Measurements from ENCODE around the gene DPY19L1.
"Not testable (repeated sequence)": the region's sequence is repeated elsewhere in the genome, so short reads cannot be mapped to it uniquely, and the experiment has no call there.

The DPY19L1 gene

GRCh38 chr7:34985155-34985554, 52.1 kb downstream of the DPY19L1 start:
- DNase-seq = not testable (repeated sequence)

- not testable (repeated sequence) for DNase-seq
Observed at GRCh38 chr7:34984140-34984539, 53.1 kb downstream of the DPY19L1 start.

GRCh38 chr7:34982371-34983019, 54.8 kb downstream of the DPY19L1 start:
- DNase-seq = no peak

- not testable (repeated sequence) for DNase-seq
Observed at GRCh38 chr7:34979124-34979523, 58.2 kb downstream of the DPY19L1 start.

- no peak for DNase-seq
Observed at GRCh38 chr7:34973400-34973760, 63.9 kb downstream of the DPY19L1 start.

GRCh38 chr7:34972739-34973399, 64.4 kb downstream of the DPY19L1 start:
- not testable (repeated sequence) for DNase-seq

GRCh38 chr7:34967818-34968217, 69.5 kb downstream of the DPY19L1 start:
- DNase-seq = not testable (repeated sequence)

- not testable (repeated sequence) for DNase-seq
Observed at GRCh38 chr7:34966504-34966903, 70.8 kb downstream of the DPY19L1 start.

GRCh38 chr7:34958021-34958420, 79.3 kb downstream of the DPY19L1 start:
- DNase-seq = no peak

- DNase-seq = no peak
Observed at GRCh38 chr7:34952822-34953221, 84.5 kb downstream of the DPY19L1 start.

GRCh38 chr7:34949361-34949760, 87.9 kb downstream of the DPY19L1 start:
- no peak for DNase-seq

- not testable (repeated sequence) for DNase-seq
Observed at GRCh38 chr7:34947427-34947826, 89.9 kb downstream of the DPY19L1 start.

GRCh38 chr7:34946486-34946885, 90.8 kb downstream of the DPY19L1 start:
- DNase-seq = no peak

- not testable (repeated sequence) for DNase-seq
Observed at GRCh38 chr7:34945894-34946477, 91.3 kb downstream of the DPY19L1 start.

- no peak for DNase-seq
Observed at GRCh38 chr7:34939175-34939574, 98.1 kb downstream of the DPY19L1 start.

GRCh38 chr7:34935735-34936165, 101.5 kb downstream of the DPY19L1 start:
- DNase-seq = not testable (repeated sequence)

- DNase-seq = no peak
Observed at GRCh38 chr7:34931739-34932138, 105.5 kb downstream of the DPY19L1 start.

- DNase-seq = not testable (repeated sequence)
Observed at GRCh38 chr7:34929783-34930182, 107.5 kb downstream of the DPY19L1 start.

- no peak for DNase-seq
Observed at GRCh38 chr7:34928560-34928959, 108.7 kb downstream of the DPY19L1 start.

- no peak for DNase-seq
Observed at GRCh38 chr7:34928052-34928451, 109.2 kb downstream of the DPY19L1 start.

- DNase-seq = not testable (repeated sequence)
Observed at GRCh38 chr7:34920470-34920869, 116.8 kb downstream of the DPY19L1 start.

- not testable (repeated sequence) for DNase-seq
Observed at GRCh38 chr7:34919038-34919437, 118.2 kb downstream of the DPY19L1 start.

- DNase-seq = not testable (repeated sequence)
Observed at GRCh38 chr7:34918198-34918861, 119.0 kb downstream of the DPY19L1 start.
